ENCODE data around the gene ENTPD2. TPM values are rescaled to one million over a fixed set of nuclear protein-coding genes. Genes with fewer than 3 reads are reported as not detected.

Gene ENTPD2
- total RNA-seq, 1 experiment from 2014 or later, result 9.0 TPM

DNA sequence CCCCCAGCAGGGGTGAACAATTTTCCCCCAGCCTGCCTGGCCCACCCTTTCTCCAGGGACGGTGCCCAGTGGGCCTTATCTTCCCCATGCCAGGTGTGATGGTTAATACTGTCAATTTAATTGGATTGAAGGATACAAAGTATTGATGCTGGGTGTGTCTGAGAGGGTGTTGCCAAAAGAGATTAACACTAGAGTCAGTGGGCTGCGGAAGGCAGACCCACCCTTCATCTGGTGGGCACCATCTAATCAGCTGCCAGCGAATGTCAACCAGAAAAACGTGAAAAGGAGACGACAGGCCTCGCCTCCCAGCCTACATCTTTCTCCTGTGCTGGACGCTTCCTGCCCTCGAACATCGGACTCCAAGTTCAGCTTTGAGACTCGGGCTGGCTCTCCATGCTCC, 16.4 kb downstream of the ENTPD2 start:
- Histone ChIP-seq H3K4me3 (no peak overlapping the region), H3K27me3 (ENCODE audit: insufficient read depth, low read depth) (no peaks in the 10 kb centered on the region), H2AFZ (no peak overlapping the region), H3F3A (ENCODE audit: insufficient read depth, low read depth) (peaks cover 22% of the 10 kb centered on the region; the same call in 1 of the 2 replicates), H3K9me3 (ENCODE audit: insufficient read depth, low read depth) (no peaks in the 10 kb centered on the region), H3K79me2 (ENCODE audit: low read depth) (no peaks in the 10 kb centered on the region), H3K4me2 (no peak overlapping the region), H4K20me1 (ENCODE audit: insufficient read depth) (0 out of 2 replicates have a peak, but pooled peaks cover 4% of the 10 kb centered on the region), H3K9me2 (ENCODE audit: insufficient read depth) (no peaks in the 10 kb centered on the region), H3K4me1 (replicated peaks; ENCODE audit: insufficient read depth) (peaks cover 9% of the 10 kb centered on the region), H3K36me3 (ENCODE audit: low read depth) (no peaks in the 10 kb centered on the region), H3K27ac (no peak overlapping the region)
- intact Hi-C loops (cut with micrococcal nuclease; ENCODE audit: unreplicated experiment), result no loop called here
- no peak for DNase-seq
- ChIA-PET CTCF (no interaction called here), POLR2A (ENCODE audit: unreplicated experiment) (interaction anchor here (0.6 kb wide), 1 partner anchor 197 kb away, joined by 5 read pairs; no protein-coding TSS in a partner anchor)
- no TSS peak for BruUV-seq (replicated peaks)
- no peak for TF ChIP-seq EZH2 (IDR thresholded peaks at IDR 0.05; ENCODE audit: low read depth)
- TF ChIP-seq, protein P1, sequence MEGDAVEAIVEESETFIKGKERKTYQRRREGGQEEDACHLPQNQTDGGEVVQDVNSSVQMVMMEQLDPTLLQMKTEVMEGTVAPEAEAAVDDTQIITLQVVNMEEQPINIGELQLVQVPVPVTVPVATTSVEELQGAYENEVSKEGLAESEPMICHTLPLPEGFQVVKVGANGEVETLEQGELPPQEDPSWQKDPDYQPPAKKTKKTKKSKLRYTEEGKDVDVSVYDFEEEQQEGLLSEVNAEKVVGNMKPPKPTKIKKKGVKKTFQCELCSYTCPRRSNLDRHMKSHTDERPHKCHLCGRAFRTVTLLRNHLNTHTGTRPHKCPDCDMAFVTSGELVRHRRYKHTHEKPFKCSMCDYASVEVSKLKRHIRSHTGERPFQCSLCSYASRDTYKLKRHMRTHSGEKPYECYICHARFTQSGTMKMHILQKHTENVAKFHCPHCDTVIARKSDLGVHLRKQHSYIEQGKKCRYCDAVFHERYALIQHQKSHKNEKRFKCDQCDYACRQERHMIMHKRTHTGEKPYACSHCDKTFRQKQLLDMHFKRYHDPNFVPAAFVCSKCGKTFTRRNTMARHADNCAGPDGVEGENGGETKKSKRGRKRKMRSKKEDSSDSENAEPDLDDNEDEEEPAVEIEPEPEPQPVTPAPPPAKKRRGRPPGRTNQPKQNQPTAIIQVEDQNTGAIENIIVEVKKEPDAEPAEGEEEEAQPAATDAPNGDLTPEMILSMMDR (conservative IDR thresholded peaks at IDR 0.05), result no peak

GRCh38 chr9:137037035-137037434, 16.8 kb downstream of the ENTPD2 start:
- Histone ChIP-seq H3K4me2 (no peak overlapping the region), H3K79me2 (ENCODE audit: low read depth) (no peaks in the 10 kb centered on the region), H3K27me3 (ENCODE audit: insufficient read depth, low read depth) (no peaks in the 10 kb centered on the region), H3K4me3 (no peak overlapping the region), H3K4me1 (replicated peaks; ENCODE audit: insufficient read depth) (peaks cover 9% of the 10 kb centered on the region), H3K9me2 (ENCODE audit: insufficient read depth) (no peaks in the 10 kb centered on the region), H3K9me3 (ENCODE audit: insufficient read depth, low read depth) (no peaks in the 10 kb centered on the region), H4K20me1 (ENCODE audit: insufficient read depth) (0 out of 2 replicates have a peak, but pooled peaks cover 4% of the 10 kb centered on the region), H3K27ac (no peak overlapping the region), H3K36me3 (ENCODE audit: low read depth) (no peaks in the 10 kb centered on the region), H3F3A (ENCODE audit: insufficient read depth, low read depth) (peaks cover 22% of the 10 kb centered on the region; the same call in 1 of the 2 replicates), H2AFZ (no peak overlapping the region)
- no peak for DNase-seq
- no peak for TF ChIP-seq EZH2 (IDR thresholded peaks at IDR 0.05; ENCODE audit: low read depth)
- TF ChIP-seq, protein P1 (conservative IDR thresholded peaks at IDR 0.05), result no peak
- no TSS peak for BruUV-seq (replicated peaks)
- ChIA-PET POLR2A (ENCODE audit: unreplicated experiment) (no interaction called here), CTCF (interaction anchor here (0.7 kb wide), 1 partner anchor 32 kb away, joined by 3 read pairs; no protein-coding TSS in a partner anchor)
- intact Hi-C loops (cut with micrococcal nuclease; ENCODE audit: unreplicated experiment), result no loop called here

- no peak for TF ChIP-seq EZH2 (IDR thresholded peaks at IDR 0.05; ENCODE audit: low read depth)
- TF ChIP-seq, protein P1 (conservative IDR thresholded peaks at IDR 0.05), result no peak
- DNase-seq, result no peak
- POLR2A ChIA-PET (ENCODE audit: unreplicated experiment), result no interaction called here
- CTCF ChIA-PET, result interaction anchor here (0.6 to 1.8 kb wide), 6 partner anchors 10 to 188 kb away, joined by 3 to 46 read pairs (median 3); partner anchors contain the start of genes C8G and CLIC3
- no peak overlapping the region for H3K4me3 ChIP-seq
- H3K4me1 ChIP-seq (replicated peaks; ENCODE audit: insufficient read depth), result peaks cover 9% of the 10 kb centered on the region
- no peaks in the 10 kb centered on the region for H3K79me2 ChIP-seq (ENCODE audit: low read depth)
- H3K4me2 ChIP-seq, result no peak overlapping the region
- no peaks in the 10 kb centered on the region for H3K9me3 ChIP-seq (ENCODE audit: insufficient read depth, low read depth)
- 0 out of 2 replicates have a peak, but pooled peaks cover 4% of the 10 kb centered on the region for H4K20me1 ChIP-seq (ENCODE audit: insufficient read depth)
- BruUV-seq (replicated peaks), result no TSS peak
- intact Hi-C loops (cut with micrococcal nuclease; ENCODE audit: unreplicated experiment), result loop anchor here (1.0 kb wide), 2 partner anchors 88 to 246 kb away; no protein-coding TSS in a partner anchor
- peaks cover 22% of the 10 kb centered on the region; the same call in 1 of the 2 replicates for H3F3A ChIP-seq (ENCODE audit: insufficient read depth, low read depth)
- H3K36me3 ChIP-seq (ENCODE audit: low read depth), result no peaks in the 10 kb centered on the region
- no peaks in the 10 kb centered on the region for H3K27me3 ChIP-seq (ENCODE audit: insufficient read depth, low read depth)
- no peaks in the 10 kb centered on the region for H3K9me2 ChIP-seq (ENCODE audit: insufficient read depth)
- no peak overlapping the region for H3K27ac ChIP-seq
- H2AFZ ChIP-seq, result no peak overlapping the region
Observed at GRCh38 chr9:137035937-137036336, 17.9 kb downstream of the ENTPD2 start.

Data from PC-9 (cell line).